ENCODE data around the gene KRTAP10-12. TPM values are rescaled to one million over a fixed set of nuclear protein-coding genes. Genes with fewer than 3 reads are reported as not detected.

Gene KRTAP10-12
- polyA plus RNA-seq, 1 experiment = not detected

GRCh38 chr21:44724926-44725325 lies 28.0 kb downstream of the KRTAP10-12 start:
- no peak for DNase-seq (ENCODE audit: low read depth, low spot score)
- Histone ChIP-seq H3K27me3 (ENCODE audit: control insufficient read depth, insufficient read depth, low read length) (peaks cover 35% of the 10 kb centered on the region), H3K9me3 (ENCODE audit: control insufficient read depth, insufficient read depth, low read length) (no peaks in the 10 kb centered on the region; the same call in 1 of the 2 replicates), H3K27ac (ENCODE audit: low read depth, low read length) (no peak overlapping the region), H3K4me3 (ENCODE audit: low read depth, low read length) (no peak overlapping the region)
- ChIA-PET POLR2A (no interaction called here), CTCF (no interaction called here)
- no peak for TF ChIP-seq CTCF (IDR thresholded peaks at IDR 0.05; ENCODE audit: low read depth, low read length)

DNA sequence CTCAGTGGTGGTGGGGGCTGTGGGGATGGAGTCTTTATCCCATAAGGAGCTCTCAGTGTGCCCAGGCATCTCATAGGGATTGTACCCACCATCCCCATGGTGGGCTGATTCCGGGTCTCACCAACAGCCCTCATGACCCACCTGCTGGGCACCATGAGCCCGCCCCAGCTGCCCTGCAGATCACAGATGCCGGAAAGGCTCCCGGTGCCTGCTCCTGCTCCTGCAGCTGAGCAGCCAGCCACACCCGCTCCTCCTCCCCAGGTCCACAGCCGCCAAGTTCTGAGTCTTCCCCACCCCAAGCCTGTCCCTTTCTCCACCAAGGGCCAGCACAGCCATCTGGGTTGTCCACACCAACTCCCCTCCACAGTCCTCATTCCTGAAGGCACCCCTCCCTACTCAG lies 29.9 kb downstream of the KRTAP10-12 start:
- H3K9me3 ChIP-seq (ENCODE audit: control insufficient read depth, insufficient read depth, low read length) = no peaks in the 10 kb centered on the region; the same call in 1 of the 2 replicates
- H3K4me3 ChIP-seq (ENCODE audit: low read depth, low read length) = no peak overlapping the region
- H3K27me3 ChIP-seq (ENCODE audit: control insufficient read depth, insufficient read depth, low read length) = peaks cover 34% of the 10 kb centered on the region
- TF ChIP-seq CTCF (IDR thresholded peaks at IDR 0.05; ENCODE audit: low read depth, low read length) = no peak
- CTCF ChIA-PET = interaction anchor here (0.5 kb wide), 1 partner anchor 217 kb away, joined by 3 read pairs; no protein-coding TSS in a partner anchor
- POLR2A ChIA-PET = no interaction called here
- DNase-seq (ENCODE audit: low read depth, low spot score) = no peak
- H3K27ac ChIP-seq (ENCODE audit: low read depth, low read length) = no peak overlapping the region

- Histone ChIP-seq H3K9me3 (ENCODE audit: control insufficient read depth, insufficient read depth, low read length) (no peaks in the 10 kb centered on the region; the same call in 1 of the 2 replicates), H3K27me3 (ENCODE audit: control insufficient read depth, insufficient read depth, low read length) (peaks cover 36% of the 10 kb centered on the region), H3K27ac (ENCODE audit: low read depth, low read length) (no peak overlapping the region), H3K4me3 (ENCODE audit: low read depth, low read length) (no peak overlapping the region)
- CTCF ChIA-PET = interaction anchor here (0.5 kb wide), 1 partner anchor 218 kb away, joined by 3 read pairs; no protein-coding TSS in a partner anchor
- DNase-seq (ENCODE audit: low read depth, low spot score) = no peak
- TF ChIP-seq CTCF (IDR thresholded peaks at IDR 0.05; ENCODE audit: low read depth, low read length) = no peak
- POLR2A ChIA-PET = no interaction called here
These were observed 30.3 kb downstream of the KRTAP10-12 start for GRCh38 chr21:44727321-44727720.

DNA sequence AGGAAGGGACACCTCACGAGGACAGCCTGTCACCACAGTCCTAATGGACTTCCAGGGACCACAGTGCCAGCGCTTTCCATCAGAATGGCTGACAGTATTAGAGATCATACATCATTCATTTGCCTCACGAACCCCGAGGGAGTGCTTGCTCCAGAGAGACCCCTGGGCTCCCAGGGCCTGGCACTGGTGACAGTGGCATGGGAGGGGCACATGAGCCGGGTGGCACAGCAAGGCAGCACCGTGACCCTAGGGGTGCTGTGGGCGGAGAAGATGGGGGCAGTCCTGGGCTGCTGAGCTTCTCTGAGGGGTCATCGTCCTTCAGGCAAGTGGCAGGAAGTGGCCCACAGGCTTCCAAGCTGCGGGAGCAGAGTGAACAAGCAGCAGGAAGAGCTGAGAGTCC lies 30.8 kb downstream of the KRTAP10-12 start:
- DNase-seq (ENCODE audit: low read depth, low spot score) = no peak
- TF ChIP-seq CTCF (IDR thresholded peaks at IDR 0.05; ENCODE audit: low read depth, low read length) = no peak
- ChIA-PET POLR2A (no interaction called here), CTCF (no interaction called here)
- Histone ChIP-seq H3K4me3 (ENCODE audit: low read depth, low read length) (no peak overlapping the region), H3K9me3 (ENCODE audit: control insufficient read depth, insufficient read depth, low read length) (no peaks in the 10 kb centered on the region; the same call in 1 of the 2 replicates), H3K27me3 (ENCODE audit: control insufficient read depth, insufficient read depth, low read length) (peaks cover 34% of the 10 kb centered on the region), H3K27ac (ENCODE audit: low read depth, low read length) (no peak overlapping the region)

GRCh38 chr21:44728716-44729115 lies 31.7 kb downstream of the KRTAP10-12 start:
- H3K9me3 ChIP-seq (ENCODE audit: control insufficient read depth, insufficient read depth, low read length) = no peaks in the 10 kb centered on the region; the same call in 1 of the 2 replicates
- CTCF ChIA-PET = no interaction called here
- no peak overlapping the region for H3K4me3 ChIP-seq (ENCODE audit: low read depth, low read length)
- no peak for TF ChIP-seq CTCF (IDR thresholded peaks at IDR 0.05; ENCODE audit: low read depth, low read length)
- no peak overlapping the region for H3K27ac ChIP-seq (ENCODE audit: low read depth, low read length)
- peaks cover 27% of the 10 kb centered on the region for H3K27me3 ChIP-seq (ENCODE audit: control insufficient read depth, insufficient read depth, low read length)
- POLR2A ChIA-PET = no interaction called here
- no peak for DNase-seq (ENCODE audit: low read depth, low spot score)

Data from AG04450 (cell line).